Stimulated activated CD8-positive, alpha-beta memory T cell treated with anti-CD3 and anti-CD28 coated beads, Interleukin-15, amount 100 ng/mL, for 1 hour (primary cell): Measurements from ENCODE around the gene PDZRN3.
"Not testable (repeated sequence)": the region's sequence is repeated elsewhere in the genome, so short reads cannot be mapped to it uniquely, and the experiment has no call there.

Source experiments
- DNase-seq: peaks from one replicate; pipeline ENCODE4 v3.0.0-alpha.2; 2020; ENCODE audit warnings: low read depth

Gene PDZRN3

GRCh38 chr3:73491287-73491662 lies 133.5 kb downstream of the PDZRN3 start:
- no peak for DNase-seq

GRCh38 chr3:73490453-73491286 lies 134.1 kb downstream of the PDZRN3 start:
- no peak for DNase-seq

GRCh38 chr3:73485877-73486330 lies 138.8 kb downstream of the PDZRN3 start:
- no peak for DNase-seq

GRCh38 chr3:73484656-73485248 lies 140.0 kb downstream of the PDZRN3 start:
- no peak for DNase-seq

DNA sequence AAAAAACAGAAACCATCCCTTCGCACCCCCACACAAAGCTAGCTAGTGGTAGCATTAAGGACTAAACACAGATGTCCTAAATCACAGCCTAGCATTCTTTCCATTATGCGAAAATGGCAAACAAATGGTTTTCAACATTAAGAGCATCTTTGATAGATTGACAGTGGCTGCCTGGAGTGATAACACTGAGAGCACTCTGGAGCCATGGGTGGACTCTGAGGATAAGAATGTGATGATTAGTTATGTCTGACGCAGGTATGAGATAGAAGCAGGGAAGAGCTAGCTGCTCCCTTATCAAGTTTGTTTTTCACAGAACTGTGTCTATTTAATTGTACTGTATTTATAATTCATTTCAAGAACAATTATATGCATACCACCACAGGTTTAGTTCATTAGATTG lies 142.9 kb downstream of the PDZRN3 start:
- DNase-seq, result no peak

DNA sequence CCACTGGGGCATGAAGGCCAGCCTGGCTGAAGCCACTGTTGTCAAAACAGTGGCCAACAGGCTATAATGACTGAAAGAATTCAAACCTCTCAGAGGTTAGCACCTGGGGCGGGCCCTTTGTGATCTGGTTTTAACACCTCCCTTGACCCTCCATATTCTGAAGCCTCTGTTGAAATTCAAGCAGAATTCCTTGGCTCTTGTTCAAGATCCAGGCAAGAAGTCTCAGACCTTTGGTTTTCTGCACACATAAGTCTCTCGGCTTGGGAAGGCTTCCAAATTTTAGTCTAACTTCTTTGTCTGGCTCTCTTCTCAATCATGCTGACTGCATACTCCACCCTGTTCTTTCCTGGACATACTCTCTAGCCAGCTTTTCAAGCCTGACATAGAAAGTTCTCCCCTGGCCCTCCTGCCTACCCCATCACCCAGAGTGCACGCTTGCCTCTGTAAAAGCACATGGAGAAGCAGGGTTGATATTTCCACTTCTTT lies 144.5 kb downstream of the PDZRN3 start:
- no peak for DNase-seq

DNA sequence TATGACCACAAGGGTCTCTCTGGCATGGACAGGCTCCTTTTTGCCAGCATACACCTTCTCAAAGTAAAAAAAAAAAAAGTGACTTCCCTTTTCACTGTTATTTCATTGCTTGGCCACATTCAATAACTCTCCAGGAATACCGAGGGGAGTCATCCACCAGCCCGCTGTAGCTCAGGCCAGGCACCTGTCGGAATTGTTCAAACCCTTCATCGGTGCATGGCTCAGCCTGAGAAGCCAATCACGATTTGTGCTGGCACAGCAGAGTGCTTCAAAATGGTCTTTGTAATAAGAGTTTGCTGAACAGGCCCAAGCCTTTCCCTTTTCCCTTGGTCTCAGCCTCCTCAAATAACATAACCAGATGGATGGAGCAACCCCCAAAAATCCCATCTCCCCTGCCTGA lies 145.4 kb downstream of the PDZRN3 start:
- no peak for DNase-seq

GRCh38 chr3:73478858-73479257 lies 145.9 kb downstream of the PDZRN3 start:
- DNase-seq, result no peak

DNA sequence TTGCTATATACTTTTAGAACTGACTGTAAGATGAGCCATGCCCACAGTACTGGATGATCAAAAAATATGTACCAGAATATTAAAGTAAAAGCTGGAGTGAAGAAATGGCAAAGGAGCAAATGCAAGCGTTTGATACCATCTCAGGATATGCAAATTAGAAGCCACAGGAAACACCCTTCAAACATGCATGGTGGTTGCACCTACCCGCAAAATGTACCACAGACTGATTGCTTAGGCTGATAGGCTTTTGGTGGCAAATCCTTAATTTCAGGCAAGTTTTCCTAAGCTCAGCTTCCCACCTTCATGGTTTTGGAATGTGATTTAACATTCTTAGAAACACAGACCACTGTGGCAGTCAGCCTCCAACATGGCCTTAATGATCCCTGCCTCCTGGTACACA lies 149.0 kb downstream of the PDZRN3 start:
- no peak for DNase-seq

GRCh38 chr3:73475175-73475574 lies 149.6 kb downstream of the PDZRN3 start:
- DNase-seq, result no peak

DNA sequence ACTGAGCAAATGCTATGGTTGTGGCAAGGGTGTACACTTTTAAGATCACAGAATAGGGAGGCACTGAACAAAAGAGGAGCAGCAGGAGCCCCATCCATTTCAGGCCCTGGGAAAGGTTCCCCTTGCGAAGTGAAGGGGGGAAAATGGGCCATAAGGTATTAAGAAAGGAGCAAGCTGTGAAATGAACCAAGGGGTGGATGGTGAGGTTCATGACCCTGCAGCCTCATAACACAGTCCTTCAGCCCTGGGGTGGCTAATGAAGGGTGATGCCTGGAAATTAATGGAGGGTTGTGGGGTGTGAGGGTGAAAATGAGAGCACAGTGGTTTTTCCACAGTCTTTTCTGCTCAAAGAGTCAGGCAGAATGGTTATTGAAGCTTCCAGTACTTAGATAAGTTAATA lies 150.1 kb downstream of the PDZRN3 start:
- DNase-seq, result no peak

DNA sequence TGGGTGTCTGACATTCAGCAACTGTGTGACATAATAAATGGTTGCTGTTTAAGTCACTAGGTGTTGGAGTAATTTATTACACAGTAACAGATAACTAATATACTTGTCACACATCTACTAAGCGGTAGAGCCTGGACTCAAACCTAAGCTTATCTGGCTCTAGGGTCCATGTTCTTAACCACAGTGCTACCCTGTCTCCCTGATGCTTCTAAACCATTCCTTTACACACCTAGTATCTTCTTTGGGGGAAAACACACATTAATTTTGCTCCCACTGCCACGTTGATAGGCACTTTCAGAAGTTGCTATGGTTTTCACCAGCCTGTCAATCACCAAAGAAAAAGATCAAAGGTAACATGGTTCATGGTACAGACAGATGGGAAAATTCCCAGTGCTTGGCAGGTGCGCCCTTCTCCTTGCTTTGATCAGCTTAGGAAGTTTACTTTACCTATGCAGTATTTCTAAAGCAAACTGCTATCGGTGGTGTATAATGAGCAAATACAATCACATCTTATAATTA lies 150.8 kb downstream of the PDZRN3 start:
- DNase-seq, result no peak

DNA sequence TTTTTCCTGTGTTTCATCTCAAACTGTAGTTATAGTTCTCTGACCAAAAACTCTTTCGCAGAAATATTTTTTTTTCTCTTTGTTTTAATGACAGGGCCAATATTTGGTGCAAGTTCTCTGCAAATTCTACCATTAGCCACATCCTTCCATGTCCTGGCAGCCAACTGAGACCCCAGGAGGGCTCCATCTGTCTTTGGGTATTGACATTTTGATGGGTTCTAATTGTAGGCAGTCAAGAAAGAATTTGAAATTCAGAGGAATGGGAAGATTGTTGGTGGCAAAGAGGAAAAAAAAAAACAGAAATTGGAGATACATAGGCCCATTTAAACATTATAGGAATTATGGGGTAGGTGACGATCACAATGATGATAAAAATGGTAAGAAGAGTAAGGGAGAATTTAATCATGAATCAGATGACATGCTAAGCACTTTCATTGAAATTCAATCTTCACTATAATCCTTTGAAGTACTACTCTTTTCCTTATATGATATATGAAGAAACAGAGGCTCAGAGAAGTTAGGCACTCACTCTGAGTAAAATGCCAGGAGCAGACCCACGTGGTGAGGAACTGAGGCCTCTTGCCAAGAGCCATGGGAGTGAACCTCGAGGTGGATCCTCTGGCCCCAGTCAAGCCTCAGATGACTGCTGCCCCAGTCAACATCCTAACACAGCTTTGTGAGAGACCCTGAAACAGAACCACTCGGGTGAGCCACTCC lies 151.4 kb downstream of the PDZRN3 start:
- DNase-seq, result no peak

DNA sequence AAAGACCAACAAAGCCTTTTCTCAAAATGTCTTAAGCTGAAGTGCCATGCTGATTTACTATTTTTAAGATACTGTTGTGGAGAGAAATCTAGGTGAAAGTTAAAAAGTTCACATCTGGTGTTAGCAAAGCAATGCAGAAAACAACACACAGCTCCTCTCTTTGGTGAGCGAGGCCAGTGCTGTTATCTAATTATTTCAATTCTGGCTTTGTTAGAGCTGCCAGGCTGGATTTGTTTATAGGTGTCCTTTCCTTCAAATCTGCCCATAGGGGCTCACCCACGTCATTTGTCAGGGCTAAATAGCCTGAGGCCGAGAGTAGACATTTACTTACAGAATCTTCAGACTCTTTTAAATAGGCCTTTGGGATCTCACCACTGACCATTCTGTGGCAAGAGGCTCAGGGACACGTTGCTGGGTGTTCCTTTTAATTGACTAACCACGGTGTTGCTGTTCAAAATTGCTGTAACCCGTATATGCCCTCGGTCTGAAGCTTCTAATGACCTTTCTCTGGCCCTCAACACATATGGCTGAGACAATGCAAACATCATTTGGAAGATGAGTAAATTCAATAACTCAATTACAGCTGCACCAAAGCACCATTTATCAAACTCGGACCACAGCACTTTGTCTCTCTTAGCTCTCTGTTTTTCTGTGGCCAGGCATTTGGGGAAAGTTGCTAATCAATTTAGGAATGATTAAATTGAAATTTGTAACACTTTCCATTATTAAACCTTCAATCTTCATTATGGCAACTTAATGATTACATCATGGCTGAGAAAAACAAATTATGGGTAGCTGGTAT lies 152.6 kb downstream of the PDZRN3 start:
- DNase-seq, result no peak

GRCh38 chr3:73470860-73471259 lies 153.9 kb downstream of the PDZRN3 start:
- no peak for DNase-seq

GRCh38 chr3:73469331-73469730 lies 155.4 kb downstream of the PDZRN3 start:
- no peak for DNase-seq

- no peak for DNase-seq
These were observed 157.5 kb downstream of the PDZRN3 start for GRCh38 chr3:73467211-73467610.

DNA sequence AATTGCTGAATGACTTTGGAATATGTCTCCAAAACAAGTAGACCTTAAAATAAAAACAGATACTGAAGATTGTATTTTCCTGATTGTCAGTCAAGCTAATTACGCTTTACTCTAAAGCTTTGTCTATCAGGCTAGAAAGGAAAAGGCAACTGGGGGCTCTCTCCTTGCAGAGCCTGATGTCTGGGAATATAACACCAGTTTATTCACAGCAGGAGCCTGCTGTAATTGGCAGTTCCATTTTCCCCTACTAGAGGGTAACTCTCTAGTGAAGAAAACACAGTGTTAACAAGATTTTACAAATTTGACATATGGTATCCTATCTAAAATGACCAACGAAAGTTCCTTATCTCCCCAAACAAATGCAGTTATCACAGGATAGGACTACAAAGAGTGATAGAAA lies 158.8 kb downstream of the PDZRN3 start:
- no peak for DNase-seq

GRCh38 chr3:73464126-73464525 lies 160.6 kb downstream of the PDZRN3 start:
- not testable (repeated sequence) for DNase-seq

DNA sequence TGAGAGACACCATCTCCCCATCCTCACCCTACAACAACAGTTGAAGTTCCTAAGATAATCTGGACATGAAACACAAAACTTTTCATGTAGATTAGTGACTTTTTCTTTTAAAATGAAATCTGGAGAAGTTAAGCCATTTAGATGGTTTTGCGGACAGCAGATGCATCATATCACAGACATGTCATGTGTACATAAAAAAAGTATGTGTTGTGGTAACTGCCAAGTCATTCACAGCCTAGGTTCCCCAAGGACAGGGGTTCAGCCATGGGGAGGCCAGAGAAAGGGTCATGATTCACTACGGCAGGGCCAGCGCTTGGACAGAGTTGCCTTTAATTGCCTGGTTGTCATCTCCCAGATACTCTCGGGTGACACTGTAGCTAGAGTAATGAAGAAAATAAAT lies 163.2 kb downstream of the PDZRN3 start:
- DNase-seq, result no peak

GRCh38 chr3:73459711-73460110 lies 165.0 kb downstream of the PDZRN3 start:
- DNase-seq, result no peak

GRCh38 chr3:73453666-73454065 lies 171.1 kb downstream of the PDZRN3 start:
- DNase-seq, result no peak
